Dedifferentiated amniotic fluid mesenchymal stem cell (primary cell): ENCODE results near the gene SPIC.
"Not testable (repeated sequence)": the region's sequence is repeated elsewhere in the genome, so short reads cannot be mapped to it uniquely, and the experiment has no call there.

Experiments
- DNase-seq: peaks from one replicate; pipeline ENCODE4 v3.0.0-alpha.2; 2016; ENCODE audit errors: extremely low spot score

Gene SPIC

DNA sequence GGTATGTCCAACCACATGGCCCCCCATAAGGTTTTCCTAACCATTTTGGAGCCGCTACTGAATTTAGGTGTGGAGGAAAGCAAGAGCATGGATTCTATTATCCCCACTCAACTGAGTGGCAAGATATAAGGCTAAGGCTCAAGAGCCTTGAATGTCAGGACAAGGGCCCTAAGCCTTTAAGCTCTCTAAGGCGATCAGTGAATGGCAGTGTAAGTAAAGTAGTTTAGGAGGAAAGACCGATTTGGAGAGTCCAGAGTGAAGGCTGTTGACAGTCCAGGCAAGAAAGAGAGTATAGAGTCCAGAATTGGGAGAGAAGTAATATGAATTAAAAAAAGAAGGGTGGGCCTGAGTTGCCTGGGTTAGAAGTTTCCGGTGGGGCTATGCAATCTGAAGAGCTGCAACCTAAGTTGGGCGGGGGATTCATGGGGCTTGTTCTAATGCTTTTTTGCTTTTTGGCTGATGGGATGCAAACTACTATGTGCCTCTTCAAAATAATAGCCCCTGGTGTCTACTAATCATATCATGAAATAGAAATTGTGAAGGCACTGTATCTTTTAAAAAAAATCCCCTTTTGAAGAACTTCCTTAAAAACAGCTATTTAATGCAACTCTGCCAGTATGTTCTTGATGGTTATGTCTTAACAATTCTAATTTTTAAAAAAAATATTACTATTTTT is at the start of gene SPIC:
Gene SPIC, plus strand, starts transcription at position 626 of the 676 bp plus-strand sequence. CDS start 1,569 bp downstream, outside the sequence.
- no peak for DNase-seq

DNA sequence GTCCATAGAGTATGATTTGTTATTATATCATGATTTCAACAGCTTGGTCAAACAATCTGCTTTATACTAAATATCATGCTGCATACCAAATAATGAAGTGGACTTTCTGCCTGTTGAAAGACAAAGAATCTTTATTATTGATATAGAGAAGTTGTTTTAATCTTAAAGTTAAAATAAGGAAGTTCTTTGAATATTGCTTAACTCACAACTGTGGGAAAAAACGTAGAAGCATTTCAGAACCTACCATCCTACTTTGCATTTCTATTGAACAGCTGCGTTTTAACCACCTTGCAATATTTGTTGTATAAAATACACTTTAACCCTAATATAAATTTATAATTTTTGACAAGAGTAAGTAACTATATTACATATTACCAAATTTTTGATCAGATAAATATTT is 44.7 kb upstream of the SPIC start:
- no peak for DNase-seq

DNA sequence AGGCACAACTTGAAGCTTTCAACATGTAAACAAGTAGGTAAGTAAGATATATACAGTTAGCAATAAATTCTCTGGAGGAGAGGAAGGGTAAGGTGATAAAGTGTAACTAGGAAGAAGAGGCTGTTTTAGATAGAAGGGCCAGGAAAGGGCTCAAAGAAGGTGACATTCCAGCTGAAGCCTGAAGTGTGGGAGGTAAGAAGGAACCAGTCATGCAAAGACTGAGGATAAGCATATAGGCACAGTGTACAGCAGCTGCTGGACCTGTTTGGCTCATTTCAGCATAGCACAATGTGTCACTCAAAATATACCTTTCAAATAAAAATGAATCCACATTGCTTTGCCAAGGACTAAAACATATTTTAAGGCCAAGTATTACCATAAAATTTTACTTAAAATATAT is 39.0 kb upstream of the SPIC start:
- no peak for DNase-seq

DNA sequence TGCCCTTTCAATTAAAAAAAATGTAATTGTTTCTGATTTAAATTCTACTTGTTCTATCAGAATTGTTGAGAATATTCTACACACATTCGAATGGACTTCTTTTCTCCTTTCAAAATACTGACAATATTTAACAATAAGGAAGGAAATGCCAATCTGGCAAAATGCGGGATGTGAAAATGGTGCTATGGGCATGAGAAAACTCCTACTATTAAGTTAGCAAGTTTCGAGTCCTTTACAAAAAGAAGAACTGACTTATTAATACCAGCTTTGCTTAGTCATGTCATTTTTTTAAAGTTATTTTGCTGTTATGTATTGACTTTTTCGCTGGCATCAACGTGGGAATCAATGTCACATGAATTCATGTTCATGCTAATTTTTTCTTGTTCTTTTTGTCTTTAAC is 35.9 kb upstream of the SPIC start:
- DNase-seq, result no peak

DNA sequence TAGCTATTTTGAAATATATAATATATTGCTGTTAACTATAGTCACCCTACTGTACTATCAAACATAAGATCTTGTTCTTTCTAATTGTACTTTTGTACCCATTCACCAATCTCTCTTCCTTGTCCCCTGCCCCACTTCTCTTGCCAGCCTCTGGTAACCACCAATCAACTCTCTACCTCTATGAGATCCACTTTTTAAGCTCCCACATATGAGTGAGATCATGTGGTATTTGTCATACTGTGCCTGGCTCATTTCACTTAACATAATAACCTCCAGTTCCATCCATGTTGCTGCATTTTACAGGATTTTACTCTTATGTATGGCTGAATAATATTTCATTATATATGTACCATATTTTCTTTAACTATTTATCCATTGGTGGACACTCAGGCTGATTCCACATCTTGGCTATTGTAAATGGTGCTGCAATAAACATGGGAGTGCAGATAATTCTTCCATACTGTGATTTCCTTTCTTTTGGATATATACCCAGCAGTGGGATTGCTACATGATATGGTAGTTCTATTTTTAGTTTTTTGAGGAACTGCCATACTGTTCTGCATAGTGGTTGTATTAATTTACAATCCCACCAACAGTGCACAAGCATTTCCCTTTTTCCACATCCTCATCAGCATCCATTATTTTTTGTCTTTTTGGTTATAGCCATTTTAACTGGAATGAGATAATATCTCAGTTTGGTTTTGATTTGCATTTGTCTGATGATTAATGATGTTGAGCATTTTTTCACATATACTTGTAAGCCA is 33.5 kb upstream of the SPIC start:
- DNase-seq, result no peak

DNA sequence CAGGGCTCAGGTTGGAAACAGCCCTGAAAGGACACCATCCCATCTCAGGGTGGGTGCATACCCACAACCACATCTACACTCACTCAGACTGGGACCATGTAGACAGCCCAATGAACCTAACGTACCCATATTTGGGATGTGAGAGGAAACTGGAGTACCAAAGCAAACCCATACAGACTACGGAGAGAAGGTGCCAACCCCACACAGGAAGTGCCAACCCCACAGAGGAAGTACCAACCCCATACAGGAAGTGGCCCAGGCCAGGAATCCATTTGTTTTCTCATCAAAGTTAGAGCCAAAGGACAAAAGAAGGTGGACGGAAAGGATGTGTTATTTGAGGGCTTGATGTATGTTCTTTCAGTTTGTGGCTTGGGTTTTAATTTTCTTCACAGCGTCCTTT is 19.5 kb upstream of the SPIC start:
- no peak for DNase-seq

DNA sequence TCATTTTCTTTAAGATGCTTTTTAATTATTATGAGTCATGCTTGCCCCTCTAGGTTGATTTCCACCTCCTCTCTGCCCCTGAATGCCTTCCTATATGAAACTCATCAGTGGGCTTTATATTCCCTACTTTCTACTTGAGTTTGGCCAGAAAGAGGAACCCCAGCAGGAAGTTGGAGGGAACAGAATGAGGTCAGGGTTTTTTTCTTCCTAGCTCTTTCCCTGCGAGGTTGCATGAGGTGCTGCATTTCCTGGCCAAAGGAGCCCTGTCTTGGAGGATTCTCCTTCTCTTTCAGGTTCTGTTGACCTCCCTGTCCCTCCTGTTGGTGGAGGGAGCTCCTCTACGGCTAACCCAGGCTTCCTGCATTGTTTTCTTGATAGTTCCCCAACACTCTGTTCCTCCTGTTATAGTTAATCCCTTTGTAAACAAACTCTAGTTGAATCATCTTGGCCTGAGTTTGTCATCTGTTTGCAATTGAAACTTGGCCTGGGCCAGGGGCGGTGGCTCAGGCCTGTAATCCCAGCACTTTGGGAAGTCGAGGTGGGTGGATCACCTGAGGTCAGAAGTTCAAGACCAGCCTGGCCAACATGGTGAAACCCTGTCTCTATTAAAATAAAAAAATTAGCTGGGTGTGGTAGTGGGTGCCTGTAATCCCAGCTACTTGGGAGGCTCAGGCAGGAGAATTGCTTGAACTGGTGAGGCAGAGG is 15.3 kb upstream of the SPIC start:
- DNase-seq, result peak; percentile 79

DNA sequence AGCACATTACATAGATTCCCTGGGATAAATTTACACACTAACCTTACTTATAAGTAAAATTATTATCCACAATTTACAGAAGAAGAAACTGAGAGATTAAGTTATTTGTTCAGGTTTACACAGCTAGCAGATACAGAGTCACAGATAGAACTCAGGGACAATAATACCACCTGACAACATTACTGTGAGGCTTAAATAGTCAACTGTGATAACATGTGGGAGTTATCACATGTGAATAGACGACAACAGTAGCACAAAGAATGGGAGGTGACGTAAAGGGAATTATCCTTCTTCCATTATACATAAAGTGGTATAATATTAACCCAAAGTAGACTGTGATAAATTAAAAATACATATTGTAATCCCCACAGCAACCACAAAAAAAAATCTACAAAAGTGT is 6.2 kb upstream of the SPIC start:
- DNase-seq, result no peak

DNA sequence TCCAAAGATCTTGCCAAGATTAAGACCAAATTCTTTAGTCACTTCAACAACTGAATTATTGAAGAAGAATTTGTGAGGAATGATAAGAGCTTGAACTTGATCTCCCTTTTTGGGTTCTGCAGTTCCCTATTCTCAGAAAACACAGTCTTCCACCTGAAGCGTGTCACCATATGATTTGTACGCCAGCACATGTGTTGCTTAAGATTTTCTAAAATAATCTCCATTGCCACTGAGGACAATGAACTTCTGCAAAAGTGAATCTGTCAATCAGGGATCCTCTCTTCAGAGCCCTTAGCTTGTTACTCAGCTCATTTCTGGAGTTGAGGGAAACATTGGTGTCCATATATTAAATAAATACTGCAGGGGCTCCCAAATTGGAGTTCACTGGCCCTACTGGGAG is 4.2 kb upstream of the SPIC start:
- DNase-seq, result no peak

DNA sequence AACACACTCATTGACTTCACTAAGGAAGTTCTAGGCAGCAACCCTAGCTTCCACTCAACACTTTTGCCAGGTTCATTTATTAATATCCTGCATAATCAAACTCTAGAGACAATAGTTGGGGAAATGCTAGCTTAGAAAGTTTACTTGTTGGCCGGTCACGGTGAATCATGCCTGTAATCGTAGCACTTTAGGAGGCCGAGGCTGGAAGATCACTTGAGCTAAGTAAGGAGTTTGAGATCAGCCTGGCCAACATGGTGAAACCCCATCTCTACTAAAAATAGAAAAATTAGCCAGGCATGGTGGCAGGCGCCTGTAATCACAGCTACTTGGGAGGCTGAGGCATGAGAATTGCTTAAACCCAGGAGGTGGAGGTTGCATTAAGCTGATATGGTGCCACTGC is 3.3 kb upstream of the SPIC start:
- DNase-seq, result not testable (repeated sequence)

DNA sequence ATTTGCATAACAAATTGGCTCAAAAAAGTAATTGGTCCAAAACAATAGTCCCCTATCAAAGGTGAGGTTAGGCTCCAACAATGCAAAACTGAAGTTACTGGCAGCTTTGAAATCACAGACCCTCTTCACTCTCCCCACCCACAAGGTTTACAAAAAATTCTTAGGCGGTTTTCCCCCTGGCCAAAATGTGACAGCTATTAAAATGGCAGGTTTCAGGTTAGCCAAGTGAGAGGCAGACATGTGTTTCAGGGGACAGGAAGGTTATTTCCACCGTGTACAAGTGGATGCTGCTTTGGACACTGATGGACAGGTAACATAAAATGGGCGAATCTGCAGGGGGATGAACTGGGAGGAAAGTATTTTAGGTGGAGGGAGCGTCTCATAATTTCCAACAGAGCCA is 888 bp upstream of the SPIC start:
- no peak for DNase-seq

DNA sequence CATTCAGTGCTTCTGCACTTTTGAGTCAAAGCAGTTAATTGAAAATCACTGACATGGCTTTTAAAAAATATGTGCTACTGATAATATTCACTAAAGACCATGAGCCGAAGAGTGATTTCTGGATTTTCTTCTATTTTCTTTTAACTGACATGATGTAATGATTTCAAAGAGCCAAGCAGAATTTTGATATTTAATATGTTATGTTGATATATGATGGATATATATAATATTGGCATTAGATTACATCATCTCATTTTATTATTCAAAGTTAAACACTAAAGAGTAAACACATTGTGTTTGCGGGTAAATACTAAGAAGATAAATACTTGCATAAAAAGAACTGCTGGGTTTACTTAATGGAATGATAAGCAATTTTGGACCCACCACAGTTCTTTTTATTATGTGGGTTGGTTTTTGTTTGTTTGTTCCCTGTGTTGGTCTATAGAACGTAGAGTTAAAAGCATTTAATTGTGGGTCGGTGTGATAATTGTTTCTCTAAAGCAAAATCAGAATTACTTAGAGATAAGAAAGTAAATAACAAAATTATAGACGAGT is 692 bp downstream of the SPIC start:
- no peak for DNase-seq

DNA sequence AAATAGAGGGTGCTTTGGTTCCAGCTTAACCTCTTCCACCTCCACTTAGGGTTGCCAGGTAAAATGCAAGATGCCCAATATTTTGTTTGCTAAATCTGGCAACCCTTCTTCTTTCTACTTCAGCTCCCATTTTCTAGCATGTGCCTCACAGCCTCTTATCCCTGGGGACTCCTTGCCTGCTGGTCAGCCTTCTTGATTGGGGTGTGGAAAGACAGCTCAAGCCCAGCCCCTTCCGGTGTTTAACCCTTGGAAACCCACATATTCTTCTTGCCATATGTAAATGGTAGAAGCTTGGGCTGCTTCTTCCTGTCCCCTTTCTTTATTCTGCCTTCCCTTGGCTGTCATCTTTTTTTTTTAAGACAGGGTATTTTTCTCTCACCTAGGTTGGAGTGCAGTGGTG is 5.7 kb downstream of the SPIC start:
- no peak for DNase-seq

DNA sequence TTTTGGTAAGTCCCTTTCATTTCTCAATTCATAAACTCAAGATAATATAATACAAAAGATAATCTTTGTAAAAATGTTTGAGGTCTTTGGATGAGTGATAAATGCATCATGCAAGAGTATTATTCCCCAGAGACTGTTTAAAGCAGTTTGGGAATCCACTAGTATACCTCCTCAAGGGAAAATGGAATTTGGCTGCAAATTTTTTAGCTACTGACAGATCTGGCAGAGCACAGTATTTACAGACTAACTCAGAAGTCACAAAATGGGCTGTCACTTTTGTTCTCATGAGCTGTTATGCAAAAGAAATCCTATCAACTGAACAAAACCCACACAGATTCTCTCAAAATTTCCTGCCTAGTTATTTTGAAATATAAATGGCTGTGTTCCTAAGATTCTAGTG is 9.9 kb downstream of the SPIC start:
- DNase-seq, result no peak

DNA sequence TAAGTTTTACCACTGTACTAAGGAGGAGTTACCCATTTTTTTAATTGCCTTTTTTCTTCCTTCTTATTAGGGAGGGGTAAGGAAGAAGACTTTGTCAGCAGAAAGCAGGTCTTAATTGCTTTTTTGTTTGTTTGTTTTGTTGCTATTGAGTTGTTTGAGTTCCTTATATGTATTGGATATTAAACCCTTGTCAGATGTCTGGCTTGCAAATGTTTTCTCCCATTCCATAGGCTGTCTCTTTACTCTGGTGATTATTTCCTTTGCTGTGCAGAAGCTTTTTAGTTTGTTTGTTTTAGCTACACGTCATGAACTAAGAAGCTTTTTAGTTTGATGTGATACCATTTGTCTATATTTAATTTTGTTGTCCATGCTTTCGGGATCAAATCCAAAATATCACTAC is 13.3 kb downstream of the SPIC start:
- no peak for DNase-seq

DNA sequence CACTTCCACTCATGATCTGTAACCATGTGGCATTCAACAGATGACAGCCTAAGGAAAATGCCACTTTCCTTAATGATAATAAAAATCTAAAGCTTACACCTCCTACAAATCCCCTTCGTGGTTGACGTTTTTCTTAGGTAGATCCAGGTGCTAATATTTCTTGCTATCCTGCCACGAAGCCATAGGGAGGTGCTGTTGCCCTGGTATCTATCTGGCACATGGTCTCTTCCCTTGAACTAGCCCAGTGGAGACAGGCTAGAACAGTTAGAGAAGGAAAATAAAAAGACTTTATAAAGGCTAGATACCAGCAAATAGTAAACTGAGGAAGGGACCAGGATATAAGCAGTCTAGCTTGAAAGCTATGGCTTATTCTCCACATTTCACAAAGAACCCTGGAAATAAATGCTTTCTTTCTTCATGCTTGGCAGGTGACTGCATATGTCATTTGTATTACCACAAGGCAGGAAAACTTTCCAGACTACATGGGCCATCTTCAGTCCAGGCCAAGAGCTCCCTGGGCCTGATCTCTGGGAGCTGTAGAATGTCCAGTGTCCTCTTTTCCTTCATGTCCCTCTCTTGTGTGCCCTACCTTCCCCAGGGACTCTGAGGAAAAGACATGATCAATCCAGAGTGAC is 15.3 kb downstream of the SPIC start:
- DNase-seq, result no peak

DNA sequence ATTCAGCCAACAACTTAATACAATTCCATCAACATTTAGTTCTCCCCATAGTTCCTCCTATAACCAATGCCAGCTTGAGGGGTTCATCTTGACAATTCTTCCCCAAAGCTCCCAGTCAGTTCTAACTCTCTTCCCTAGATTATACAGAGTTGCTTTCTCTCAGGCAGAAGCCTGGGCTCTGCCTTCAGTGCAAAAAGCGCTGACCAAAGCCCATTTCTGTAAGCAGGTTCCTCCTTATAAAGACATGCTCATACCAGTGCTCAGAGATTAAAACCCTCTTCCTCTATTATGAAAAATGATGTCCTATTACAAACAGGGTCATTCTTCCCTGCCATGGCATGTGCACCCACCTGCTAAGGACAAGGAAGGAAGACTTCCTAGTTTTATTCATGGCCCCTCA is 16.2 kb downstream of the SPIC start:
- DNase-seq, result no peak

DNA sequence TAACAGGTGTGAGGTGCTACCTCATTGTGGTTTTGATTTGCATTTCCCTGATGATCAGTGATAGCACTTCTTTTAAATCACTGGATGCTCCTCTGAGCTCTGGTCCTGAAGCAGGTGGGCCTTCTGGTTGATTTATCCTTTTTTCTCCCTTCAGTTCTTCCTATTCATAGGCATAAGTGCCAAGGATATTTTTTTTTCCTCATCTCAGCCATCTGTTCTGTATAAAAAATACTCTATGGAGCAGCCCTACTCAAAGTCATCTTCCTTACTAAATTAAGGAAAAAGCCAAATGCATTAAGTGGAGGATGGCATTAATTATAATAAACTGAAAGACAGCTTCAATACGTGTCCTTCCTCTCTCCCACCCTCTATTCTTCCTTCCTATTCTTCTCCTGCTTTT is 18.4 kb downstream of the SPIC start:
- DNase-seq, result no peak

DNA sequence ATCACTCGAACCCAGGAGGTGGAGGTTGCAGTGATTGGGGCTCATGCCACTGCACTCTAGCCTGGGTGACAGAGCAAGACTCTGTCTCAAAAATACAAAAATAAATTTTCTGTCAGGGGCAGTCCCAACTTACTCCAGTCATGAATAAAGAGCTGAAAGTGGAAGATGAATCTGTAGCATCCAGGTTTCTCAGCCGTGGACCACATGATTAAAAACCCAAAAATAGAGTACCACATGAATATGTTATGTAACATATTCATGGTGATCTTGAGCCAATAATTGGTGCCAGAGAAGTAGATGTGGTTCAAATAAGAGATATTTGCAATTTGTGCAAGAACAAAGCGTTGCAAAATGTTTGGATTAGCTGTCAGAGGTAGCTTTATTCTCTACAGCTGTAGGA is 23.1 kb downstream of the SPIC start:
- DNase-seq, result no peak

DNA sequence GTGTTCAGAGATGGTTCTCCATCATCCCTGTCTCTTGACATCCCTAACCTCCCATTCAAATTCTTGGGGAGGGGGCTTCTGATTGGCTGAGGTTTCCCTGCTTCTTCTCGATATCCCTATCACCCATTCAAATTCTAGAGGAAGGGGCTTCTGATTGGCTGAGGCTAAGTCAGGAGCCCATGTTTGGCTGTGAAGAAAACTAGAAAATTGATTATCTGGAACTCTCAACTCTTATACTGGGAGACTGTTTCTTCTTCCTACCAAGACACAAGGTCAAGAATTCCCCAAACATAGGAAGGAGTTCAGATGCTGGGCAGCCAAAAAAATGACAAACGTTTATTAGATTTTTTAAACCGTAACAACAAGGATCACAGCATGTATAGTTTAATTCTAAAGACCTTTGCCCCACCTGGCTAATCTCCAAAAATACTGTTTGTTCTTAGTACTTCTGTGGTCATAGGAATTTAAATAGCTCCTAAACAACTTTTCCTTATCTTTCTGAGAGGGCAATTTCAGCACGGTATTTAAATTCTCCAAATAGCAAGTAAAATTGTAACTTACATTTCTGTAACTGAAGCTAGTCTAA is 26.4 kb downstream of the SPIC start:
- DNase-seq, result no peak

DNA sequence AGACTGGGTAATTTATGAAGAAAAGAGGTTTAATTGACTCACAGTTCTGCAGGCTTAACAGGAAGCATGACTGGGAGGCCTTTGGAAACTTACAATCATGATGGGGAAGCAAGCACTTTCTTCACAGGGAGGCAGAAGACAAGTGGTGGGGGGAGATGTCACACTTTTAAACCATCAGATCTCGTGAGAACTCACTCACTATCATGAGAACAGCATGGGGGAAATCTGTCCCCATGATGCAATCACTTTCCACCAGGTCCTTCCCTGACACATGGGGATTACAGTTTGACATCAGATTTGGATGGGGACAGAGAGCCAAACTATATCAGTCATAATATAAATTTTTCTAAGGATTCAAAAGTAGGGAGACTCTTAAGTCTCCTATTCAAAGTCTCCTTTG is 46.0 kb downstream of the SPIC start:
- no peak for DNase-seq

DNA sequence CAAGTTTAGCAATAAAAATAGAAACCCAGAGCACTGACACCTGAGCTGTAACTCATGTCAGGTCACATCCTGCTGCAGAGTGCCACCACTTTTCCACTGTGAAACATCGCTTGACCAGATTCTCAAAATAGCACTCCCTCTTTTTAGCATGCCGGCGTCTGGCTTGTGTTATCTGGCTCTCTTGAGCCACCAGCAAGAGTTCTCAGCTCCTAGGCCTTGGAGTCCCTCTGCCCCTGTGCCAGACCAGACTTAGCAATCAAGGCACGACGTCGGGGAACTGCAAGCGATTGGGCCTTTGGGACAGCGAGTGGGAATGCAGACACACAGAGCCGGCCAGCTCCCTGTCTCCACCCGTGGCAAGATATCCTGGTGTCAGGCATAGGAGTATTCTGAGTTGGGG is 52.5 kb downstream of the SPIC start:
- no peak for DNase-seq
